Prostate gland (tissue), 2 donors: ENCODE data around the gene ABHD17A. TPM values are rescaled to one million over a fixed set of nuclear protein-coding genes. Genes with fewer than 3 reads are reported as not detected.

Experiments used
- DNase-seq: peaks from one replicate; pipeline ENCODE4 v3.0.0-alpha.2; 2019; ENCODE audit warnings: low spot score
- H3K27ac ChIP-seq, 2 donors: fragments of 200-600 bp; sonication (generic); 2 replicates each; pipeline ENCODE4 v1.5.1; 2017 to 2019
- H3K27me3 ChIP-seq: fragments of 200-600 bp; sonication (generic); replicated peaks from 2 replicates; pipeline ENCODE4 v1.5.1; 2019; ENCODE audit not compliant: insufficient read depth
- H3K36me3 ChIP-seq, 2 donors: fragments of 200-600 bp; sonication (generic); 1 replicate in 1 of 2; 2 replicates in 1 of 2; pipeline versions ENCODE4 v1.5.1 to v1.8.1; 2017 to 2019
- H3K4me1 ChIP-seq: fragments of 200-600 bp; sonication (generic); replicated peaks from 2 replicates; pipeline ENCODE4 v1.5.1; 2019
- H3K4me3 ChIP-seq, 2 donors: fragments of 200-600 bp; sonication (generic); 2 replicates each; pipeline ENCODE4 v1.5.1; 2017 to 2019
- H3K9me3 ChIP-seq: fragments of 200-600 bp; sonication (generic); 2 replicates; pipeline ENCODE4 v1.5.1; 2017
- CTCF ChIP-seq, 4 experiments: fragments of 200-600 bp in 2 of 4; fragments of 450-650 bp in 2 of 4; sonication (generic) in 2 of 4; IDR thresholded peaks; 1 replicate in 3 of 4; 2 replicates in 1 of 4; pipeline ENCODE4 v1.5.1; 2016 to 2019; ENCODE audit warnings: antibody characterized with exemption in 4 of 4, mild to moderate bottlenecking in 2 of 4, moderate library complexity in 2 of 4
- POLR2A ChIP-seq: fragments of 450-650 bp; IDR thresholded peaks from one replicate; pipeline ENCODE4 v1.6.1; 2016; ENCODE audit warnings: antibody characterized with exemption, mild to moderate bottlenecking
- POLR2AphosphoS5 ChIP-seq: sonication (generic); formaldehyde crosslinking; IDR thresholded peaks from one replicate; pipeline ENCODE4 v1.6.1; 2017; ENCODE audit warnings: antibody characterized with exemption
- WGBS: methylation state at CpG from one replicate; pipeline ENCODE4 v1.1.5; 2018; 5-methylcytosine and 5-hydroxymethylcytosine counted together
- intact Hi-C: fragments of 100-400 bp; cut with DNase I; formaldehyde crosslinking; loops from one replicate; pipeline ENCODE4 v1.14.2; 2022
- total RNA-seq, 2 donors: library from RNA; depleted of rRNA; stranded (reverse); fragments of >200 nt; gene quantifications; one replicate each; pipeline ENCODE4 v1.1.0, GENCODE V29; 2016

Gene ABHD17A
- total RNA-seq, 2 donors from 2014 or later: 131 to 146 TPM

- H3K4me1 ChIP-seq: peaks cover 13% of the 10 kb centered on the region
These were observed 22.0 kb downstream of the ABHD17A start, which contains the start of gene KLF16 for GRCh38 chr19:1863328-1863637. KLF16 (minus strand) TSS chr19:1863579; CDS start chr19:1863497, 82 bp downstream.

DNA sequence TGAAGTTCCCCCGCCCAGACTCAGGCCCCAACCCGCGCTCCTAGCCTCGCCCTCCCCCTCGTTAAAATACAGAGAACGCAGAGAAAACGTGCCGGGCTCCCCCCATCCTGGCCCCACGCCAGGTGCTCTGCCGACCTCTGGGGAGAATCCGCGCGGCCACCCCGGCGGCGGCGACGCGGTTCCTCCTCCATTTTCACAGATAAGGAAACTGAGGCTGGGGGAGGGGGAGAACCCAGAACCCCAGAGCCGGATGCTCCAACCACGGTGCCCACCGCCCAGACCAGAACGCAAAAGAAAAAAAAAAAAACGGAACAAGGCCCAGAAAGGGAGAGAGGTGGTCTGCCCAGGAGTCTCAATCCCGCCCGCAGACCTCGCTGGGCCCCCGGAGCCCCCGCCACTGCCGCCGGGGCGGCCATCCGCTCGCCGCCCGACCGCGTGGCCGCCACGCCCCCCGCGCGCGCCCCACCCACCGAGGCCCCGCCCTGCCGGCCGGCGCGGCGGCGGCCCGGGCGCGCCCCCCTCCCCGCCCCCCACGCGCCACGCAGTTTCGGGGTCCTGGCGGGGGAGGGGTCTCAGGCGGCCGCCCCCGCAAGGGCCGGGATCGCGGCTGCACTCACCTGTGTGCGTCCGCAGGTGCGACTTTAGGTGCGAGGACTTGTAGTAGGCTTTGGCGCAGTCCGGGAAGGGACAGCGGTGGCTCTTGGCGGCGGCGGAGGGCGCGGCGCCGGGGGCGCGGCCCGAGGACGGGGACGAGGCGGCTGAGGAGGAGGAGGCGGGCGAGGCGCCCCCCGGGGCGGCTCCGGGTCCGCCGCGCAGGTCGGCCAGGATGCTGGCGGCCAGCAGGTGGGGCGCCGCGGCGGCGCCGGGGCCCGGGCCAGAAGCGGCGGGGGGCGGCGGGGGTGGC, 22.6 kb downstream of the ABHD17A start:
- H3K27me3 ChIP-seq: no peaks in the 10 kb centered on the region
- H3K4me3 ChIP-seq: peak overlapping the region; percentile 66 to 67
- H3K36me3 ChIP-seq: no peaks in the 10 kb centered on the region
- peak overlapping the region; percentile 8 to 55 for H3K27ac ChIP-seq
- H3K9me3 ChIP-seq: no peaks in the 10 kb centered on the region
- under 1% methylated on average over 59 of the region's 109 CpGs for WGBS
- intact Hi-C loops: no loop called here
- H3K4me1 ChIP-seq: peaks cover 13% of the 10 kb centered on the region
- TF ChIP-seq CTCF (IDR thresholded peaks at IDR 0.05) (peak in 1 of 4 experiments; percentile 6), POLR2A (no peak), POLR2AphosphoS5 (no peak)
- no peak for DNase-seq

More at GRCh38 chr19:1863328-1863637, 22.0 kb downstream of the ABHD17A start, which contains the start of gene KLF16:
- H3K27ac ChIP-seq: peak within 1 kb of the TSS; percentile 81 to 89
- no peaks in the 10 kb centered on the region for H3K9me3 ChIP-seq
- WGBS: no CpG with 5 or more reads among the region's 63 CpGs
- intact Hi-C loops: no loop called here
- peak within 1 kb of the TSS; percentile 66 to 67 for H3K4me3 ChIP-seq
- no peaks in the 10 kb centered on the region for H3K36me3 ChIP-seq
- TF ChIP-seq CTCF (IDR thresholded peaks at IDR 0.05): no peak
- TF ChIP-seq POLR2A: peak; percentile 23
- H3K27me3 ChIP-seq: no peaks in the 10 kb centered on the region
- DNase-seq: no peak

GRCh38 chr19:1862068-1862423, 23.2 kb downstream of the ABHD17A start:
- peak overlapping the region; percentile 66 to 67 for H3K4me3 ChIP-seq
- H3K4me1 ChIP-seq: peaks cover 18% of the 10 kb centered on the region
- intact Hi-C loops: no loop called here
- TF ChIP-seq CTCF (IDR thresholded peaks at IDR 0.05) (no peak), POLR2AphosphoS5 (no peak), POLR2A (no peak)
- peak overlapping the region in 1 of 2 donors; percentile 8 for H3K27ac ChIP-seq
- H3K36me3 ChIP-seq: no peaks in the 10 kb centered on the region
- no peaks in the 10 kb centered on the region for H3K27me3 ChIP-seq
- DNase-seq: no peak
- no peaks in the 10 kb centered on the region for H3K9me3 ChIP-seq
- 6% methylated on average over 20 of the region's 21 CpGs for WGBS

DNA sequence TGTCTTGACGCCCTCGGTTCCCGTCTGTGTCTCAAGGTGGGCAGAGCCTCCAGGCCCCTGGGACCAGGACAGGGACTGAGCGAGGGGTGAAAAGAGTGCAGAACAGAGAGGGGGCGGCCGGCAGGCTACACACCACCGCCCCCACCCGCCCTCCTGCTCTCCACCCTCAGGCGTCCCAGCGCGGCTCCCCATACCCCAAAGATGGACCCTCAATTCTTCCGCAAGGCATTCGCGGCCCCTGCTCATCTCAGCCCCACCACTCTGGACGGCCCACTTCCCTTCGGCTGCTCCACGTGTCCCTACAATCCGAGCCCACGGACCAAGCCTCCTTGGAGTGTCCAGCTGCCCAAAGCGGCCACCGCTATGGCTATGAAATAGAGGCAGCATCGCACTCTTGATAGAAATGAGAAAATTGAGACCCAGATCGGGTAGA, 23.7 kb downstream of the ABHD17A start:
- H3K27me3 ChIP-seq: no peaks in the 10 kb centered on the region
- no peak for TF ChIP-seq CTCF (IDR thresholded peaks at IDR 0.05)
- TF ChIP-seq POLR2A: no peak
- no peak for TF ChIP-seq POLR2AphosphoS5
- peak overlapping the region; percentile 66 to 67 for H3K4me3 ChIP-seq
- no peaks in the 10 kb centered on the region for H3K36me3 ChIP-seq
- H3K4me1 ChIP-seq: peaks cover 18% of the 10 kb centered on the region
- peak overlapping the region in 1 of 2 donors; percentile 8 for H3K27ac ChIP-seq
- intact Hi-C loops: no loop called here
- WGBS: 54% methylated on average over 23 of the region's 23 CpGs
- H3K9me3 ChIP-seq: no peaks in the 10 kb centered on the region
- no peak for DNase-seq
